Erythroblast (primary cell): ENCODE measurements around the gene TMEM114.

Source experiments
- GATA1 ChIP-seq: IDR thresholded peaks from 2 replicates; pipeline ENCODE4 v1.6.1; 2011; ENCODE audit warnings: low read depth, mild to moderate bottlenecking, control low read depth, low read length, moderate library complexity
- POLR2A ChIP-seq: IDR thresholded peaks from 2 replicates; pipeline ENCODE4 v1.6.1; 2011; ENCODE audit warnings: mild to moderate bottlenecking, low read length

GRCh38 chr16:8522757-8523156 is 67.6 kb downstream of the TMEM114 start:
- no peak for TF ChIP-seq POLR2A
- no peak for TF ChIP-seq GATA1
